HG03175 (cell line): ENCODE data around the gene OSBPL7.
"Not testable (repeated sequence)": the region's sequence is repeated elsewhere in the genome, so short reads cannot be mapped to it uniquely, and the experiment has no call there.

Experiments used
- ATAC-seq: cut with Tn5 transposase; IDR thresholded peaks from one replicate; pipeline ENCODE4 v1.9.1; 2021; ENCODE audit warnings: mild to moderate bottlenecking, moderate library complexity; ENCODE audit not compliant: unreplicated experiment

Gene OSBPL7

DNA sequence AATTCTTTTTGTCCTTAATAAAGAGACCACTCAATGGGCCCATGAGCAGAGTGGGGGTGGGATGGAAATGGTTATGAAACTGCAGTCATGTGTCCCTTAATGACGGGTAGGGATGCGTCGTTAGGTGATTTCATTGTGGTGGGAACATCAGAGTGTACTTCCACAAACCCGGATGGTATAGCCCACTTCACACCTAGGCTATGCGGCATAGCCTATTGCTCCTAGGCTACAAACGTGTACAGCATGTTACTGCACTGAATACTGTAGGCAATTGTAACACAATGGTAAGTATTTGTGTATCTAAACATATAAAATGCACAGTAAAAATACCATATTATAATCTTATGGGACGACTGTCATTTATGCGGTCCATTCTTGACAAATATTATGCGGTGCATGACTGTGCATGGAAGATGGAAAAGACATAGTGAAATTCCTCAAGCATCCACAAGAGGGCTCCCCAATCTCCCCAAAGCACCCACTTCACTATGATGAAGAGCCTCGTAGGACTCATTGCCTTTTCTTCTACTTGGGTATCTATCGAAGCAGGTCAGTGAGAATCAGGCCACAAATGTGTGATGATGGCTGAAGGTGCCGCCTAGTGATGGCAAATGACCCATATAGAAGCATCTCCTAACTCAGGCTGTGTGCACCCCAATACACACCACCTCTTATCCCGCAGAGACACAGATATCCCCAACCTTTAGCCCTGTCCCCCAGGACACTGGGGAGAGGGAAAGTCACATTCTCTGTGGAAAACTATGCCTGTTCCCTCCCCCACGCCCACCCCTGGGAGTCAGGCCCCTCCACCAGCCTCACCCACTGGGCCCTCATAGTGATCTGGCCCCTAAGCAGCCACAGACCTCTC is 45.0 kb downstream of the OSBPL7 start:
- ATAC-seq = no peak

DNA sequence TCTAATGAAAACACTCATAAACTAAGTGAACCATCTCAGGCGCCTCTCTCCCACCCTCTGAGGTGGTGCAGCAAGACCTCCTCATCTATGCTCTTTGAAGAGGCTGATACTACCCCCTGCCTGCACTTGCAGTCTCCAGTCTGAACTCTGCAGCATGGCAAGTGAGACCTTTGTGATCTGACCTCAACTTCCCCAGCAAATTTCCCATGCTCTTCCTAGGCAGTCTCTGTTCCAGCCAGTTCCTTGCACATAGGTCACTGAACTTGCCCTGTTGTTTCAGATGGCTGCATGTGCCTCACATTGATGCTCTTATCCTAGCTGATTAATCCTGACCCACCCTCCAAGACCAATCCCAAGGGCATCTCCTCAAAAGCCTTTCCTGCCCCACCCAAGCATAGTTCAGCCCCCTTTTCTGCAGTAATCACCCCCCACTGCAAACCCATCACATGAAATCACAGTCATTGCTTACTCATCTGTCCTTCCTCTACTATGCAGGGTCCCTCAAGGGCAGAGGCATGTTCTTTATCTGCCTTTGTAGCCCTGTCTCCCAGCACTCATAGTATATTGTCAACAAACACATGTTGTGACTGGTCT is 46.5 kb downstream of the OSBPL7 start:
- no peak for ATAC-seq

DNA sequence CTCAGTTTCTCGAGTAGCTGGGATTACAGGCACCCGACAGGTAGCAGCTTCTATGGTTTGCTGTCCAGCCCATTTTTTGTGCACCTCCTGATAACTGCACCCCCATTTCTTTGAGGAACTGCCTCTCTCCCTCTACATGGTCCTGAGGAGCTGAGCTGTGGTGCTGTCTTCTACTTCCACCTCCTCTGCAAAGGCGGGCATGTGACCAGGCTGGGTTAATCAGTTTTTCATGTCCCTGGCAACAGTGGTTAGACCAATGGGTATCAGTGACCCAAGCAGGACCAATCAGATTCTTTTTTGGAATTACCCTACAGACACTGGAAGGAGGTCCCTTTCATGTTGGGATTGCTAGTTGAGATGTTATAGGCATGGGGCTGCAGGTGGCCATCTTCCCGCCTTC is 47.3 kb downstream of the OSBPL7 start:
- no peak for ATAC-seq

DNA sequence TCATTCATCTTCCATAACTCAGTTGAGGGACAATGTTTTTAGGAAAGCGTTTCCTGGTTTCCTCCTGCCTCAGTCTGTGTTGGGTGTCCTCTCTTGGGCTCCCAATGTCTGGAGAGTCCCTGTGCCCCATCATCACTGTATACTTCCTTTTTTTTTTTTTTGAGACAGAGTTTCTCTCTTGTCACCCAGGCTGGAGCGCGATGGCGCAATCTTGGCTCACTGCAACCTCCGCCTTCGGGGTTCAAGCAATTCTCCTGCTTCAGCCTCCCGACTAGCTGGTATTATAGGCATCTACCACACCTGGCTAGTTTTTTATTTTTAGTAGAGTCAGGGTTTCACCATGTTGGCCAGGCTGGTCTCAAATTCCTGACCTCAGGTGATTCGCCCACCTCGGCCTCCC is 47.9 kb downstream of the OSBPL7 start:
- not testable (repeated sequence) for ATAC-seq

DNA sequence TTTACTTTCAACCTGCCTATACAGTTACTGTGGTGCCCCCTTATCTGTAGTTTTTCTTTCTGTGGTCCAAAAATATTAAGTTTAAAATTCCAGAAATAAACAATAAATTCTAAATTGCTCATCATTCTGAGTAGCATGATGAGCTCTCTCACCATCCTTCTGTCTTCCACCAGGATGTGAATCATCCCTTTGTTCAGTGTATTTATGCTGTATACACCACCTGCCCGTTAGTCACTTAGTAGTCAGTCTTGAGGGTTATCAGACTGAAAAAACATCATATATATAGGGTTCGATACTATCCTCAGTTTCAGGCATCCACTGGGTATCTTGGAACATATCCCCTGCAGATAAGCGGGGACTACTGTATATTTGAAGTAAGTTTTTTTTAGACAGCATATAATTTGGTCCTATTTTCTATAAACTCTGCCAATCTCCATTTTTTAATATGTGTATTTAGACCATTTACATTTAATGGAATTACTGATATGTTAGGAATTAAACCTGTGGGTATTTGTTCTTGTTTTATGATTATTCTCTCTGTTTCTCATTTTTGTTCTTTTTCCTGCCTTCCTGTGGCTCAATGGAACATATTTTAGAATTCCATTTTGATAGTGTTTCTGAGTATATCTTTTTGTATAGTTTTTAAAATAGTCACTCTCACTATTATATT is 57.5 kb downstream of the OSBPL7 start:
- ATAC-seq = no peak

DNA sequence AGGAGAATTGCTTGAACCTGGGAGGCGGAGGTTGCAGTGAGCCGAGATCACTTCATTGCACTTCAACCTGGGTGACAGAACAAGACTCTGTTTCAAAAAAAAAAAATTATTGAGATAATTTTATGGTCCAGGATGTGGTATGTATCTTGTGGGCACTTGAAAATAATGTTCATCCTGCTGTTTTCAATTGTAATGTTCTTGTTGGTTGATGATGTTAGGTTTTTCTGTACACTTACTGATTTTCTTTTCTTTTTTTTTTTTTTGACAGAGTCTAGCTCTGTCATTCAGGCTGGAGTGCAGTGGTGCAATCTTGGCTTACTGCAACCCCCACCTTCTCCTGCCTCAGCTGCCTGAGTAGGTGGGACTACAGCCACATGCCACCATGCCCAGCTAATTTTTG is 58.9 kb downstream of the OSBPL7 start:
- no peak for ATAC-seq

DNA sequence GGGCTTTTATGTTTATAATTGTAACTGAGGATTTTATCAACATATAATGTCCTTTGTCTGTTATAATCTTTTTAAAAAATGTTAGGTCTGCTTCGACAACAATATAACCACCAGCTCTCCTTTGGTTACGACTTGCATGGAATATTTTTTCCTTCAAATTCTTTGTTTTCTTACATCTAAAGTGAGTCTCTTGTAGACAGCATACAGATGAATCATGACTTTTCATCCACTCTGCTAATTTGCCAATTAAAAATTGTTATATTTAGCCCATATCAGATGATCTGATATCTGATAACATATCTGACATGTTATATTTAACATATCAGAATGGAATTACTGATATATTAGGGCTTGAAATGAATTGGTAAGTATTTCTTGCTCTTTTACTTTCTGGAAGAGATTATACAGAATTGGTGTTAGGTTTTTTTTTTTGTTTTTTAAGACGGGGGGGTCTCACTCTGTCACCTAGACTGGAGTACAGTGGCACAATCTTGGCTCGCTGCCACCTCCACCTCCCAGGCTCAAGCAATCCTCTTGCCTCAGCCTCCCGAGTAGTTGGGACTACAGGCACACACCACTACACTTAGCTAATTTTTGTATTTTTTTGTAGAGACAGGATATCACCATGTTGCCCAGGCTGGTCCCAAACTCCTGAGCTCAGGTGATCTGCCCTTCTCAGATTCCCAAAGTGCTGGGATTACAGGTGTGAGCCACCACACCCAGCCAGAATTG is 61.0 kb downstream of the OSBPL7 start:
- ATAC-seq = no peak

DNA sequence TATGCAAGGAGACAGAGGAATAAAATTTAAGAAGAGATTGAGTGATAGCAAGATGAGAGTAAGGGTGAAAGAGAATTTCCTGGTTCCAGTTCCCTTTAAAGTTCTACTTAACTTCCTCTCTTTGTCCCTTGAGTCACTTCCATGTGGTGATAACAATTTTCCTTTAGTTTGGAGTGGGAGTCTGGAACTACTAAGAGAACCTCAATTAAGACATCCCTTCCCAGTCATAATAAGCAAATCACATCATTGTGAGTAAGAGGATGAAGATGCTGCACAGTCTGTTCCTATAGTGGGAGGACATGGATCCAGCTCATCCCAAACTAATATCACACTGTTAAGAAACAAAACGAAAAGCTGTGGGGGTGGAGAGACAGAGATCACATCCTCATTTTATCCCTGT is 64.2 kb downstream of the OSBPL7 start:
- ATAC-seq = no peak
